Measurements from ENCODE around the gene PRR9. TPM values are rescaled to one million over a fixed set of nuclear protein-coding genes. Genes with fewer than 3 reads are reported as not detected.
"Not testable (repeated sequence)": the region's sequence is repeated elsewhere in the genome, so short reads cannot be mapped to it uniquely, and the experiment has no call there.

Gene PRR9, protein sequence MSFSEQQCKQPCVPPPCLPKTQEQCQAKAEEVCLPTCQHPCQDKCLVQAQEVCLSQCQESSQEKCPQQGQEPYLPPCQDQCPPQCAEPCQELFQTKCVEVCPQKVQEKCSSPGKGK
- not detected for total RNA-seq

DNA sequence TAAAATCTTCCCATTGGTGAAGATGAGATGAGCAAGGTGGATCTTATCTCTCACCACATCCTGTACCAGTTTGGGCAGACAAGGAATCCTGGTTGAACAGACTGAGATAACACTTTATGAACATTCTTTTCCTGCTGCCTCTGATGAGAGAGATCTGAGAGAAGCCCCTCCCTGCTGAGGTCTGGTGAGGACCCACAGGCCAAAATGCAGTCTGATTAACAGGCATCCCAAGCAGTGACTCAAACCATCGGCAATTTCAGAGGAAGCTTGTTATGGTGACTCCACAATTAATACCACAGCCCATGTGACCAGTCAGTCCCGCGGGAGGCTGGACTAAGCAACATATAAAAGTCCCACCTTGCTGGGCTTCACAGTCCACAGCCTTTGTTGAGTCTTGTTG lies at the start of gene PRR9:
TSS of gene PRR9 (plus strand) at position 373 of the 400 bp plus-strand sequence. CDS start 561 bp downstream, outside the sequence.
- ChIA-PET POLR2A (no interaction called here), CTCF (no interaction called here)
- Mint-ChIP-seq H3K4me3 (no peak within 1 kb of the TSS), H3K4me1 (peaks cover 6% of the 10 kb centered on the region), H3K27me3 (peaks cover 17% of the 10 kb centered on the region), H3K36me3 (ENCODE audit: low read depth) (no peaks in the 10 kb centered on the region), H3K9me3 (no peaks in the 10 kb centered on the region), H3K27ac (no peak within 1 kb of the TSS)
- DNase-seq: no peak

DNA sequence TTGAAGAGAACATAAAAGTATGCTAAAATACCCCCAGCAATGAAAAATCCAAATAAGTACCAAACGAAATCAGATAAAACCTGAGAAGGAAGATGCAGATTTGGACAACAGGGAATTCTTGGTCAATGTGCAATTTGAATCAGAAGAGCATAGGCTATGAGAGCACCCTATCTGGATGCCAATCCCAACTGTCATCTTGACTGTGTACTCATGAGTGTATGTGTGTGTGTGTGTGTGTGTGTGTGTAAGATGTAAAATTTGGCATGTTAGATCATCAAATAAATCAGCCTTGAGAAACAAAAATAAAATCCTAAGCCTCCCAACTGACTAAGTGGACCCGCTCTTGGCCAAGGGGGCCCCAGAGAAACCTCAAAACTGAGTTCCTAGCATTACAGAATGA lies 48.7 kb upstream of the PRR9 start:
- H3K4me1 Mint-ChIP-seq: no peaks in the 10 kb centered on the region
- CTCF ChIA-PET: no interaction called here
- POLR2A ChIA-PET: no interaction called here
- no peaks in the 10 kb centered on the region for H3K9me3 Mint-ChIP-seq
- no peak overlapping the region for H3K4me3 Mint-ChIP-seq
- peaks cover 20% of the 10 kb centered on the region for H3K27me3 Mint-ChIP-seq
- H3K36me3 Mint-ChIP-seq (ENCODE audit: low read depth): no peaks in the 10 kb centered on the region
- no peak for DNase-seq
- H3K27ac Mint-ChIP-seq: no peak overlapping the region

DNA sequence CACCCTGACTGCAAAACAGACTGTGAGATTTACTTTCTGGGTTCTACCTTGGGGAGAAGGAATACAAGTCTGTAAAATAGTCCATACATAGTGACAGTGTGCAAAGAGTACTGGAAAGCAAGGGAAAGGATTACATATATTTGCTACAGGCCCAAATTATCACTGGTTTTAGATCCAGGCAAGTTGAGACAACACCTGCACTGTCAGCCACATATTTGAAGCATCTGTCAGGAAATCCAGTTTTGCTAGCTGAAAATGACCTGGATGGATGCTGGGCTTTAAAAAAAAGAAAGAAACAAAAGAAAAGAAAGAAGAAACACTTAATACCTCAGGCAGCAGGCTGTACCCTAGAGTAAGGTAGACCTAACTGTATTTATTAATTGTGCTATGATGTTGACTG lies 42.8 kb upstream of the PRR9 start:
- DNase-seq: no peak
- no peak overlapping the region for H3K27ac Mint-ChIP-seq
- ChIA-PET CTCF (no interaction called here), POLR2A (no interaction called here)
- no peak overlapping the region for H3K4me3 Mint-ChIP-seq
- no peaks in the 10 kb centered on the region for H3K9me3 Mint-ChIP-seq
- no peaks in the 10 kb centered on the region for H3K4me1 Mint-ChIP-seq
- H3K27me3 Mint-ChIP-seq: peaks cover 25% of the 10 kb centered on the region
- no peaks in the 10 kb centered on the region for H3K36me3 Mint-ChIP-seq (ENCODE audit: low read depth)

DNA sequence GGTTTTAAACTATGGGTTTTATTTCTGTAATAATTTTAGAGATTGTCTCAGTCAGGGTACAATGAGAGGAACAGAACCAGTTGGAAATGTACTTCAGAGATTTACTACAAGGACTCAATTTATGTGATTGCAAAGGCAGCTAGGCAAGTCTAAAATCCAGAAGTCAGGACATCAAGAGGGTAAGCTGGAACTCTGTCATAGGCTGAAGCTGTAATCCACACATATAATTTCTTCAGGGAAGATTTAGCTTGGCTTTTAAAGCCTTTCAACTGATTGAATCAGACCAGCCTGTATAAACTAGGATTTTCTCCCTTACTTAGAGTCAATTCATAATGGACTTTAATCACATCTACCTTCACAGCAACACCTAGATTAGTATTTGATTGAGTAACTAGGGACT lies 38.5 kb upstream of the PRR9 start:
- ChIA-PET POLR2A (no interaction called here), CTCF (no interaction called here)
- Mint-ChIP-seq H3K36me3 (ENCODE audit: low read depth) (no peaks in the 10 kb centered on the region), H3K27me3 (peaks cover 28% of the 10 kb centered on the region), H3K9me3 (no peaks in the 10 kb centered on the region), H3K27ac (no peak overlapping the region), H3K4me3 (no peak overlapping the region), H3K4me1 (no peaks in the 10 kb centered on the region)
- no peak for DNase-seq

DNA sequence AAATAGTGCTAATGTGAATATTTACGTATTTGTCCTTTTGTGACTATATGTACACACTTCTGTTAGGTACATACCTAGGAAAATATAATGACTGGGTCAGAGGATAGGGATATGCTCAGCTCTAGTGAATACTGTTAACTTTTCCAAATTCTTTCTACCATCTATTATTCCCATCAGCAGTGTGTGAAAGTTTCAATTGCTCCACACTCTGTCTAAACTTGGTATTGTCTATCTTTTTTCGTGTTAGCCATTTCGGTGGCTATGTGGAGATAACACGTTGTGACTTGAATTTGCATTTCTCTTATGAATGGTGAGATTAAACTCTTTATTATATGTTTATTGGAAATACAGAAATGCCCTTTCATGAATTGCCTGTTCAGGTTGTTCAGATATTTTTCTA lies 36.8 kb upstream of the PRR9 start:
- H3K27me3 Mint-ChIP-seq: peaks cover 25% of the 10 kb centered on the region
- H3K27ac Mint-ChIP-seq: no peak overlapping the region
- no peak for DNase-seq
- ChIA-PET CTCF (no interaction called here), POLR2A (no interaction called here)
- H3K36me3 Mint-ChIP-seq (ENCODE audit: low read depth): no peaks in the 10 kb centered on the region
- H3K4me1 Mint-ChIP-seq: no peaks in the 10 kb centered on the region
- H3K9me3 Mint-ChIP-seq: peaks cover 2% of the 10 kb centered on the region
- no peak overlapping the region for H3K4me3 Mint-ChIP-seq

DNA sequence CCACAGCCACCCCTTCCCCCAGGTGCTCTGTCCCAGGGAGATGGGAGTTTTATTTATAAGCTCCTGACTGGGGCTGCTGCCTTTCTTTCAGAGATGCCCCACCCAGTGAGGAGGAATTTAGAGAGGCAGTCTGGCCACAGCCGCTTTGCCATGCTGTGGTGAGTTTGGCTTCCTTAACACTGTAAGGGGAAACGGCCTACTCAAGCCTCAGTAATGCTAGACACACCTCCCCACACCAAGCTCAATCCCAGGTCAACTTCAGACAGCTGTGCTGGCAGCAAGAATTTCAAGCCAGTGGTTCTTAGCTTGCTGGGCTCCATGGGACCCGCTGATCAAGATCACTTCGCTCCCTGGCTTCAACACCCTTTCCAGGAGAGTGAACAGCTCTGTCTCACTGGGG lies 29.1 kb upstream of the PRR9 start:
- H3K4me3 Mint-ChIP-seq; H3K36me3 Mint-ChIP-seq (ENCODE audit: low read depth); POLR2A ChIA-PET; H3K27ac Mint-ChIP-seq; DNase-seq; H3K4me1 Mint-ChIP-seq; H3K9me3 Mint-ChIP-seq: not testable (repeated sequence)
- H3K27me3 Mint-ChIP-seq: peaks cover 25% of the 10 kb centered on the region
- CTCF ChIA-PET: interaction anchor here (1.0 kb wide), 1 partner anchor 8 kb away, joined by 3 read pairs; no protein-coding TSS in a partner anchor

DNA sequence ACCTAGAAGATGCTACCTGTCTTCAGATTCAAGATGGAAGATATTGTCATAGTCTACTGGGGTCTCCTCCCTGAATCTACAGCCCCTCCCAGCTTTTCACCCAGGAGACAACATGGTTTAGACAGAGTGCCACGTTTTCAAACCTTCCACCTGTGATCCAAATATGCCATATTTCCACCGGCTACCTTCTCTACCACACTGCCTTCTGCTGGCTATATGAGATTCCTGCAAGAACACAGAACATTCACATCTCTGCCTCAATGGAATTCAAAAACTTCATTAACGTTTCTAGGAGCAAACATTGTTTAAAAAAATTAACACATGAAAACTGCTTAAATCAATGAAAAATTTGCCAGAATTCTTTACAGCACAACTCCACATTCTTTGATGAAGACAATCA lies 27.0 kb upstream of the PRR9 start:
- Mint-ChIP-seq H3K9me3 (peaks cover 4% of the 10 kb centered on the region), H3K4me3 (no peak overlapping the region), H3K4me1 (no peaks in the 10 kb centered on the region), H3K27ac (no peak overlapping the region), H3K27me3 (peaks cover 34% of the 10 kb centered on the region), H3K36me3 (ENCODE audit: low read depth) (no peaks in the 10 kb centered on the region)
- ChIA-PET CTCF (no interaction called here), POLR2A (no interaction called here)
- DNase-seq: no peak

DNA sequence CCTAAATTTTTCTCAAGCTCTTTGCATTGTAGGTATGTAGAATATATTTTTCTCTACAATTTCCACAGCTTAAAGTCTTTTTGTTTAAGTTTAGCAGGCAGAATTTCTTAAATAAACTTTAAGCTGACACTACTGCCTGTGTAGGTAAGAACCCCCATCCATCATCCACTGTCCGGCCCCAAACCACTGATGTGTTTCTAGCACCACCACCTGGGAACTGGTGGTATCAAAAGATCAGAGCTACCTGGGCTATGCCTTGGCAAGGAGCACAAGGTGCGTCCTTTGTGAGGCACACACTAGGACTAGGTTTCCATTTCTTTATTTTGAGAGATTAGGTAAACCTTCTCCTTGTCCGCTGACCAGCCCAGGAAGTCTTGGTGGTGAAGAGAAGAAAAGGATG lies 24.7 kb upstream of the PRR9 start:
- Mint-ChIP-seq H3K27ac (no peak overlapping the region), H3K4me1 (no peaks in the 10 kb centered on the region), H3K36me3 (ENCODE audit: low read depth) (no peaks in the 10 kb centered on the region), H3K9me3 (no peaks in the 10 kb centered on the region), H3K27me3 (peaks cover 28% of the 10 kb centered on the region), H3K4me3 (no peak overlapping the region)
- no peak for DNase-seq
- CTCF ChIA-PET: no interaction called here
- POLR2A ChIA-PET: no interaction called here

DNA sequence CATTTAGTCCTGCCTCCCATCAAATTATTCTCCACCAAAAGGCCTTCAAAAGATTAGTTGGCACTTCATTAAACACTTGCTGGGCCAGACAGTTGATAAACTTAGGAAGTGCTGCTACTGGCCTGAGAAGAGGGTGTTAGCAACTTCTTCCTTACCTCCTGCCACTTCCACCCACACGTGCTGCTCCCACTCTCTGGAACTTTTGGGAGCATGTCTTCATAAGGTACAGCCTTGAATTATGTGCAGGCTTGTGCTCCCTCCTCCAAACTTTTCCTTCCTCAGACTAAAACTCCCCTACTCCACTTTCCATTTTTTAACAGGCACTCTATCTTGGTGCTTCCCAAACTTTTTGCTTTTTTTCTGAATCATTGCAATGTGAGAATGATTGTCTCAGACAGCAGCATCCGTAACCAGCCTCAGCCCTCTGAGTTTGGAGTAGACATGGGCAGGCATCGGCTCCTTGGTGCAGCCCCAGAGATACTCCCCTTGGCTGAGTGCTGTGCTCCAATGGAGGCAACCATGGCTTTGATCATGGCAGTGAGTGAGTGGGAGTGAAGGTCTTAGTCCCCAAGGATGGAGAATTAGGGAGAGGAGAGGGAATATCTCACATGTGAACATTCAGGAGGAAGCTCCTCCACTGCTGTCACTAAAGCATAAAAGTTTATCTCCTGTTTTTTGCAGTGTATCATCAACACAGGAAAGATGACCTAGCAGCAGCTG lies 22.9 kb upstream of the PRR9 start:
- no peak overlapping the region for H3K4me3 Mint-ChIP-seq
- no peak for DNase-seq
- H3K36me3 Mint-ChIP-seq (ENCODE audit: low read depth): no peaks in the 10 kb centered on the region
- no peak overlapping the region for H3K27ac Mint-ChIP-seq
- POLR2A ChIA-PET: no interaction called here
- H3K4me1 Mint-ChIP-seq: no peaks in the 10 kb centered on the region
- CTCF ChIA-PET: no interaction called here
- no peaks in the 10 kb centered on the region for H3K9me3 Mint-ChIP-seq
- peaks cover 28% of the 10 kb centered on the region for H3K27me3 Mint-ChIP-seq

DNA sequence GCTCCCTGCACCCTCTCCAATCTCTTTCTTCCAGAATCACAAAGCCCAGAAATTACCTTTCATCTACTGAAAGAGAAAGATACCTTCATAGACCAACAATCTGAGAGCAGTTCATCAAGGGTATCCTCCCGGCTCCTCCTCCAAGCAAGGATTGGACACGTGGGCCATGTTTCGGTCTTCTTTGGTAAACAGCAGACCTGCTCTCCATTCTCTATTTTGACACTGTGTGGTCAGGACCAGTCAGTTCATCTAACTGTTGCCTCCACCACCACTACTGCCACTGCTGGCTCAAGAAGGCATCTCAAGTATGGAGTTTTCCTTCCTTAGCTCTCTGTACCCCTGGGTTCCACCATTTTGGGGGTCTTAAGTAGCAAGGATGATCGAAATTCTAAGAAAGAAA lies 22.2 kb upstream of the PRR9 start:
- Mint-ChIP-seq H3K9me3 (no peaks in the 10 kb centered on the region), H3K4me1 (no peaks in the 10 kb centered on the region), H3K27me3 (peaks cover 24% of the 10 kb centered on the region), H3K36me3 (ENCODE audit: low read depth) (no peaks in the 10 kb centered on the region), H3K27ac (no peak overlapping the region), H3K4me3 (no peak overlapping the region)
- CTCF ChIA-PET: interaction anchor here (0.6 kb wide), 1 partner anchor 175 kb away, joined by 3 read pairs; no protein-coding TSS in a partner anchor
- DNase-seq: no peak
- POLR2A ChIA-PET: no interaction called here

DNA sequence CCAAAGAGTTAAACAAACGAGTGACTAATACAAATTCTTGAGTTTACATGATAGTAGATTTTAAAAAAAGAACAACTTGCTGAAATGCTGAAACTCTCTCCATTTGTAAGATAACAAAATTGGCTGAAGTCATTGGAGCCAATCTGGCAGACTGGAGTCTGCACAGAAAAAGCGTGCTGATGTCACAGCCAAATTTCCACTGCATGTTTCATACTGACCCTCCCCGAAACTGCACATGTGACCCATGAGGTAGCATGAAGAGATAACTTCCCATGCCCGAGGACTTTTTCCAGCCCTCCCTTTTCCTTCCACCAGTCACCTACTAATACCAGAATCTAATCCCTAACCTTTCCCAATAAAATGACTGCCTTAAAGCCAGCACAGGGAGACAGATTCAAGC lies 15.4 kb upstream of the PRR9 start:
- CTCF ChIA-PET: no interaction called here
- Mint-ChIP-seq H3K4me1 (no peaks in the 10 kb centered on the region), H3K9me3 (no peaks in the 10 kb centered on the region), H3K4me3 (no peak overlapping the region), H3K27ac (no peak overlapping the region), H3K36me3 (ENCODE audit: low read depth) (no peaks in the 10 kb centered on the region), H3K27me3 (peaks cover 4% of the 10 kb centered on the region)
- POLR2A ChIA-PET: no interaction called here
- DNase-seq: no peak

DNA sequence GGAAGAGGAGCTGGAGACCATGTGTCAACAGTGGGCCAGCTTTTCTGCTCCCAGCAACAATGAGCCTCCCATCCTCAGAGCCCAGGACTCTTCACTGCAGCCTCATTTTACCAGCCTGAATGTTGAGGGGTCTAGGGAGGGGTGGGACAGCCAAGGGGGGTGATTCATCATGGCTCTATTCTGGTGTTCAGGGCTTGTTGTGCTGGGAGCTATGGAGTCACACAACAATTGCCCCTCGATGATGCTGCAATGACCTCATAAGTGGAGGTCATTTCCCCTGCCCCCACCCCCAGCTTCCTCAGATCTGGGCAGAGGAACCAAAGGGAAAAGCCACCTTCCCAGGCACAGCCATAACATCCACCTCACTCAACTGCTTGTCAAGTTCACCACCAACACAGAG lies 14.3 kb upstream of the PRR9 start, which contains the start of gene LELP1:
TSS of gene LELP1 (plus strand) at position 301 of the 400 bp plus-strand sequence. CDS start 1,278 bp downstream, outside the sequence.
- CTCF ChIA-PET: no interaction called here
- Mint-ChIP-seq H3K27me3 (peaks cover 6% of the 10 kb centered on the region), H3K9me3 (no peaks in the 10 kb centered on the region), H3K4me3 (no peak within 1 kb of the TSS), H3K4me1 (no peaks in the 10 kb centered on the region), H3K36me3 (ENCODE audit: low read depth) (no peaks in the 10 kb centered on the region), H3K27ac (no peak within 1 kb of the TSS)
- POLR2A ChIA-PET: no interaction called here
- DNase-seq: no peak

DNA sequence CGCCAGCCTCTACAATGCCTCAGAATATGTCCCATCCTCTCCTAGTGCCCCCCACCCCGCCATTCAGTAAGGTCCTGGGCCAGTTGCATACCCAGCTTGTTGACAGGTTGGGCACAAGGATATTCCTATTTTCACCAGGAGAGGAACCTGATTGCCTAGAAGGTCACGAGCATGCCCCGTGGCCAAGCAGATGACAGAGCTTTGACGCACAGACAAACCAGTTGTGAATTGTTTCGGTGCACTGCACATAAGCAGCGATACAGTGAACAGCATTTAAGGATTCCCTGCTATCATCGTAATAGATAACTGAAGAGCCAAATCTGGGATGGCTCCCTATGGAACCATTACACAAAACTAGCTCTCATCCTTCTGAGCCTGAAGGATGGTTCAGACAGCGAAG lies 10.8 kb upstream of the PRR9 start:
- Mint-ChIP-seq H3K36me3 (ENCODE audit: low read depth) (no peaks in the 10 kb centered on the region), H3K27me3 (peaks cover 4% of the 10 kb centered on the region), H3K4me1 (no peaks in the 10 kb centered on the region), H3K4me3 (no peak overlapping the region), H3K27ac (no peak overlapping the region), H3K9me3 (no peaks in the 10 kb centered on the region)
- DNase-seq: no peak
- ChIA-PET POLR2A (no interaction called here), CTCF (interaction anchor here (1.1 kb wide), 1 partner anchor 10 kb away, joined by 3 read pairs; no protein-coding TSS in a partner anchor)

DNA sequence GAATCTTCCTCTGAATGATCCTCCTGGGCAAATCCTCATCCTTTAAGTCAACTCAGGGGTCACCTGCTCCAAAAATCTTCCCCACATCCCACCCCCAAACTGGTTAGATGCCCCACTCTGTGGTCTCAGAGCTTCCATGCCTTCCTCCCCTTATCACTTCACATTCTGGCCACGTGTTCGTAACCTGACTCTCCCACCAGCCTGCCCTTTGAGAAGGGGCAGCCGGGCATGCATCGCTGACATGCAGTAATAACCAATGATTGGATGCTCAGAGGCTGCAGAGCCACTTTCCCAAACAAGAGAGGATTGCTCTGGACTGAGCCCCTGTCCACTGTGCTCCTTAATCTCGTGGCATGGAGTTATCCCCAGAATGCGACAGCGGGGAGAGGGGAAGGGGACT lies 7.2 kb upstream of the PRR9 start:
- no peaks in the 10 kb centered on the region for H3K36me3 Mint-ChIP-seq (ENCODE audit: low read depth)
- DNase-seq: no peak
- H3K4me1 Mint-ChIP-seq: no peaks in the 10 kb centered on the region
- no peak overlapping the region for H3K4me3 Mint-ChIP-seq
- H3K9me3 Mint-ChIP-seq: no peaks in the 10 kb centered on the region
- peaks cover 10% of the 10 kb centered on the region for H3K27me3 Mint-ChIP-seq
- H3K27ac Mint-ChIP-seq: no peak overlapping the region
- ChIA-PET CTCF (no interaction called here), POLR2A (no interaction called here)

Data from activated CD4-positive, alpha-beta T cell treated with anti-CD3 and anti-CD28 coated beads, Interleukin-2, amount 10 ng/mL, durations not matched to agents 7 days and 5 days (primary cell).